A673 (cell line): ENCODE data around the gene SMYD3. TPM values are rescaled to one million over a fixed set of nuclear protein-coding genes. Genes with fewer than 3 reads are reported as not detected.

Experiments used
- BruUV-seq: library from RNA; stranded (reverse); fragments of 400-500 nt; replicated peaks from 2 replicates; lab custom pipeline; 2021; lab: Mats Ljungman, UMichigan
- CTCF ChIA-PET: fragments of 300-600 bp; sonication (Branson Sonifier 250); formaldehyde crosslinking; loops from one replicate; lab custom pipeline; 2022; ENCODE audit warnings: antibody characterized with exemption; lab: Charles Lee
- POLR2A ChIA-PET: fragments of 300-600 bp; sonication (Branson Sonifier 250); formaldehyde crosslinking; loops from one replicate; lab custom pipeline; 2022; ENCODE audit warnings: antibody characterized with exemption; ENCODE audit not compliant: low non-redundant PET; lab: Charles Lee
- DNase-seq: peaks from one replicate; pipeline ENCODE4 v3.0.0-alpha.2; 2015; ENCODE audit warnings: low spot score
- H3K27ac ChIP-seq: fragments of 200-600 bp; sonication (generic); 2 replicates; pipeline ENCODE4 v1.5.1; 2016; ENCODE audit warnings: mixed run types, low read depth, mild to moderate bottlenecking, mixed read lengths, antibody characterized with exemption, low read length; ENCODE audit not compliant: poor library complexity, severe bottlenecking
- H3K27me3 ChIP-seq: fragments of 200-600 bp; sonication (generic); replicated peaks from 2 replicates; pipeline ENCODE4 v1.6.1; 2017; ENCODE audit warnings: mixed run types, low read depth, mild to moderate bottlenecking, mixed read lengths, antibody characterized with exemption, low read length; ENCODE audit not compliant: insufficient read depth, poor library complexity
- H3K36me3 ChIP-seq: fragments of 200-600 bp; sonication (generic); 2 replicates; pipeline ENCODE4 v1.6.1; 2016; ENCODE audit warnings: mixed run types, mild to moderate bottlenecking, mixed read lengths, antibody characterized with exemption, low read length; ENCODE audit not compliant: insufficient read depth, poor library complexity, severe bottlenecking
- H3K4me1 ChIP-seq: fragments of 200-600 bp; sonication (generic); 2 replicates; pipeline ENCODE4 v1.6.1; 2017; ENCODE audit warnings: mixed run types, mild to moderate bottlenecking, mixed read lengths, antibody characterized with exemption, low read length; ENCODE audit not compliant: insufficient read depth, poor library complexity, severe bottlenecking
- H3K4me3 ChIP-seq: fragments of 200-600 bp; sonication (generic); 2 replicates; pipeline ENCODE4 v1.5.1; 2016; ENCODE audit warnings: low read depth, mixed run types, mild to moderate bottlenecking, mixed read lengths, low read length; ENCODE audit not compliant: poor library complexity, severe bottlenecking
- H3K9me3 ChIP-seq: fragments of 200-600 bp; sonication (generic); 2 replicates; pipeline ENCODE4 v1.6.1; 2016; ENCODE audit warnings: mixed run types, low read depth, mild to moderate bottlenecking, mixed read lengths, antibody characterized with exemption, low read length; ENCODE audit not compliant: poor library complexity, severe bottlenecking
- CTCF ChIP-seq: fragments of 300-800, 200-600 bp; sonication (generic); conservative IDR thresholded peaks from 2 replicates; pipeline ENCODE4 v1.5.1; 2017; ENCODE audit warnings: low read depth, mild to moderate bottlenecking, antibody characterized with exemption, low read length, moderate library complexity, mixed read lengths
- EZH2 ChIP-seq: fragments of 200-600 bp; sonication (generic); IDR thresholded peaks from 2 replicates; pipeline ENCODE4 v1.6.1; 2017; ENCODE audit warnings: borderline replicate concordance, low read depth, mild to moderate bottlenecking, mixed read lengths, antibody characterized with exemption, low read length; ENCODE audit not compliant: poor library complexity, severe bottlenecking
- intact Hi-C: fragments of 100-400 bp; cut with micrococcal nuclease; formaldehyde crosslinking; loops from one replicate; pipeline ENCODE4 v1.10.0; 2022; ENCODE audit not compliant: unreplicated experiment
- total RNA-seq: library from RNA; stranded (reverse); gene quantifications from 2 replicates; pipeline ENCODE4 v1.2.3, GENCODE V29; 2021

Gene SMYD3
- total RNA-seq, 1 experiment from 2014 or later: 29.0 TPM

DNA sequence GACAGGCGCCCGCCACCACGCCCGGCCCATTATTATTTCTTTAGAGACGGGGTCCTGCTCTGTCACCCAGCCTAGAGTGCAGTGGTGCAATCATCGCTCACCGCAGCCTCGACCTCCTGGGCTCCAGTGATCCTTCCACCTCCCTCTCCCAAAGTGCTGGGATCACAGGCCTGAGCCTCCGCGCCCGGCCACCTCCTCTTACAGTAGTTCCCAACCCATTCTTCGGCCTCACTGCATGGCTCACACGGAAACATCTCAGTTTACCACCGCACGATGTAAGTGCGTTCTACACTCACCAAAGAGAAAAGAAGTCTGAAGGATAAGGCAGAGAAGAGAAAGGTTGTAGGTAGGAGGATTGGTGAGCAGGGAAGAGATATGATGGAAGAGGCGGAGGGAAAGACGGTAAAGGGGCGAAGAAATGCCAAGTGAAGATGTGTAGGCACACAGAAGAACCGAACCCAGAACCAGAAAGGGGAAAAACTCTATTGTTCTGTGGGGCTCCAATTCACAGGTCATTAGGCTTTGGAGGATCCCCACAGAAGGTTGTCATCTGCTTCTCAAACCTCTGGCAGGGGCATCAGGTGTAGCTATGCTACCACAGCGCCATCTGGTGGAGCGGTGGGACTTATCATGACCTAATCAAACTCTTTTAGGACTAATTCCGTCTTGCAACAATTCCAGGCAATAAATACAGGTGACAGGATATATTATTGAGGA, 504.2 kb downstream of the SMYD3 start:
- peak; percentile 85 for DNase-seq
- Histone ChIP-seq H3K36me3 (no peaks in the 10 kb centered on the region), H3K27ac (no peak overlapping the region), H3K9me3 (no peaks in the 10 kb centered on the region), H3K4me3 (no peak overlapping the region), H3K27me3 (no peaks in the 10 kb centered on the region), H3K4me1 (no peaks in the 10 kb centered on the region)
- ChIA-PET CTCF (interaction anchor here (1.0 to 1.9 kb wide), 3 partner anchors 114 to 850 kb away, joined by 3 to 8 read pairs (median 7); no protein-coding TSS in a partner anchor), POLR2A (no interaction called here)
- intact Hi-C loops: loop anchor here (1.0 to 5.0 kb wide), 3 partner anchors 116 to 850 kb away; no protein-coding TSS in a partner anchor
- TF ChIP-seq EZH2 (no peak), CTCF (peak; percentile 85)
- no TSS peak for BruUV-seq

- no peak for TF ChIP-seq EZH2
- no peak for TF ChIP-seq CTCF
- no peak overlapping the region for H3K27ac ChIP-seq
Measured at GRCh38 chr1:246001837-246002230, 505.2 kb downstream of the SMYD3 start.

GRCh38 chr1:246001142-246001836, 505.8 kb downstream of the SMYD3 start:
- Histone ChIP-seq H3K9me3 (no peaks in the 10 kb centered on the region), H3K4me1 (no peaks in the 10 kb centered on the region), H3K4me3 (no peak overlapping the region), H3K36me3 (no peaks in the 10 kb centered on the region), H3K27ac (no peak overlapping the region), H3K27me3 (no peaks in the 10 kb centered on the region)
- TF ChIP-seq CTCF (no peak), EZH2 (no peak)
- DNase-seq: no peak
- ChIA-PET CTCF (no interaction called here), POLR2A (no interaction called here)
- intact Hi-C loops: loop anchor here (5.0 kb wide), 1 partner anchor 114 kb away; no protein-coding TSS in a partner anchor
- BruUV-seq: no TSS peak

More at GRCh38 chr1:246001837-246002230, 505.2 kb downstream of the SMYD3 start:
- intact Hi-C loops: loop anchor here (5.0 kb wide), 1 partner anchor 115 kb away; no protein-coding TSS in a partner anchor
- POLR2A ChIA-PET: no interaction called here
- CTCF ChIA-PET: no interaction called here
- no TSS peak for BruUV-seq
- H3K27me3 ChIP-seq: no peaks in the 10 kb centered on the region
- H3K4me1 ChIP-seq: no peaks in the 10 kb centered on the region
- H3K36me3 ChIP-seq: no peaks in the 10 kb centered on the region
- H3K9me3 ChIP-seq: no peaks in the 10 kb centered on the region
- H3K4me3 ChIP-seq: no peak overlapping the region
- no peak for DNase-seq
